ENCODE measurements around the gene OLFML3. TPM values are rescaled to one million over a fixed set of nuclear protein-coding genes. Genes with fewer than 3 reads are reported as not detected.

The OLFML3 gene
- total and polyA plus RNA-seq, 2 of the 13 experiments (the other 11 are each of a cell fraction or from before 2014, with no cell fraction given), result 2.0 to 5.1 TPM

GRCh38 chr1:113990961-113991360 lies 11.7 kb downstream of the OLFML3 start:
- no peak for TF ChIP-seq HNRNPL (IDR thresholded peaks at IDR 0.05; ENCODE audit: low read depth, low read length)
- TF ChIP-seq CHD2 (IDR thresholded peaks at IDR 0.05; ENCODE audit: low read depth, low read length), result no peak
- no peak for TF ChIP-seq ZNF773 (CRISPR knock-in tag; IDR thresholded peaks at IDR 0.05; ENCODE audit: borderline replicate concordance)
- no peak overlapping the region for H2AFZ ChIP-seq (ENCODE audit: low read length)
- WGBS (ENCODE audit: low lambda C conversion rate), result 68% methylated on average over 4 of the region's 4 CpGs
- H3K9ac ChIP-seq (ENCODE audit: insufficient read depth, low read depth, low read length), result no peak overlapping the region
- in situ Hi-C loops (cut with HindIII; ENCODE audit: extremely low pct_ligation_motif_present, low pct_unique_long_range_greater_than_20kb) (no loop called here), intact Hi-C loops (cut with micrococcal nuclease; ENCODE audit: unreplicated experiment) (no loop called here)
- ChIA-PET POLR2A (no interaction called here), CTCF (ENCODE audit: low intra/inter-chr PET ratio, low total read pairs) (no interaction called here)
- FAIRE-seq, result no peak
- no peaks in the 10 kb centered on the region for H3K79me2 ChIP-seq (ENCODE audit: insufficient read depth, low read length)
- no peak overlapping the region for H3K27ac ChIP-seq (ENCODE audit: extremely low read length, insufficient read depth, low read length)
- no peaks in the 10 kb centered on the region for H3K36me3 ChIP-seq (replicated peaks in 1 of 2; ENCODE audit: control insufficient read depth in 1 of 2, insufficient read depth in 2 of 2, low read length in 2 of 2)
- H3K9me3 ChIP-seq (ENCODE audit: low read length), result peaks cover 15% of the 10 kb centered on the region
- H4K20me1 ChIP-seq (ENCODE audit: insufficient read depth, low read length), result no peaks in the 10 kb centered on the region
- ATAC-seq, result no peak
- H3K4me3 ChIP-seq (replicated peaks in 1 of 3; ENCODE audit: insufficient read depth in 1 of 3, low read depth in 2 of 3, low read length in 3 of 3), result no peak overlapping the region
- no TSS peak for BruUV-seq (replicated peaks)
- no peak for DNase-seq (ENCODE audit: low spot score)
- H3K4me1 ChIP-seq (ENCODE audit: insufficient read depth, low read length), result 0 out of 2 replicates have a peak, but pooled peaks cover 4% of the 10 kb centered on the region
- H3K27me3 ChIP-seq (ENCODE audit: control insufficient read depth in 1 of 2, insufficient read depth in 2 of 2, low read length in 2 of 2), result no peaks in the 10 kb centered on the region
- H3K4me2 ChIP-seq (ENCODE audit: low read depth, low read length), result no peak overlapping the region

- Histone ChIP-seq H4K20me1 (ENCODE audit: insufficient read depth, low read length) (no peaks in the 10 kb centered on the region), H3K4me3 (replicated peaks in 1 of 3; ENCODE audit: insufficient read depth in 1 of 3, low read depth in 2 of 3, low read length in 3 of 3) (no peak overlapping the region), H3K9me3 (ENCODE audit: low read length) (peaks cover 15% of the 10 kb centered on the region), H3K27ac (ENCODE audit: extremely low read length, insufficient read depth, low read length) (no peak overlapping the region), H3K27me3 (ENCODE audit: control insufficient read depth in 1 of 2, insufficient read depth in 2 of 2, low read length in 2 of 2) (no peaks in the 10 kb centered on the region), H3K4me2 (ENCODE audit: low read depth, low read length) (no peak overlapping the region), H3K79me2 (ENCODE audit: insufficient read depth, low read length) (no peaks in the 10 kb centered on the region), H3K4me1 (ENCODE audit: insufficient read depth, low read length) (0 out of 2 replicates have a peak, but pooled peaks cover 4% of the 10 kb centered on the region), H2AFZ (ENCODE audit: low read length) (no peak overlapping the region), H3K9ac (ENCODE audit: insufficient read depth, low read depth, low read length) (no peak overlapping the region), H3K36me3 (replicated peaks in 1 of 2; ENCODE audit: control insufficient read depth in 1 of 2, insufficient read depth in 2 of 2, low read length in 2 of 2) (no peaks in the 10 kb centered on the region)
- ATAC-seq, result no peak
- in situ Hi-C loops (cut with HindIII; ENCODE audit: extremely low pct_ligation_motif_present, low pct_unique_long_range_greater_than_20kb), result no loop called here
- BruUV-seq (replicated peaks), result no TSS peak
- FAIRE-seq, result no peak
- no peak for DNase-seq (ENCODE audit: low spot score)
- CTCF ChIA-PET (ENCODE audit: low intra/inter-chr PET ratio, low total read pairs), result no interaction called here
- intact Hi-C loops (cut with micrococcal nuclease; ENCODE audit: unreplicated experiment), result no loop called here
- POLR2A ChIA-PET, result no interaction called here
- 70% methylated on average over 5 of the region's 5 CpGs for WGBS (ENCODE audit: low lambda C conversion rate)
- TF ChIP-seq MATR3 (CRISPR knock-in tag; IDR thresholded peaks at IDR 0.05), result no peak
- no peak for TF ChIP-seq PRDM10 (CRISPR knock-in tag; IDR thresholded peaks at IDR 0.05; ENCODE audit: low read depth)
- TF ChIP-seq KLF9 (CRISPR knock-in tag; IDR thresholded peaks at IDR 0.05; ENCODE audit: low read depth), result no peak
These were observed 12.3 kb downstream of the OLFML3 start for GRCh38 chr1:113991467-113991997.

All from HepG2 (cell line).